Activated T-cell treated with anti-CD3 and anti-CD28 coated beads for 48 hours (primary cell): ENCODE measurements around the gene ACP1.
A peak's percentile ranks its signal among the peaks of the same experiment; 100 is the strongest.

Experiments
- DNase-seq: peaks from one replicate; pipeline ENCODE4 v3.0.0-alpha.2; 2020; ENCODE audit warnings: low read depth

ACP1 gene

DNA sequence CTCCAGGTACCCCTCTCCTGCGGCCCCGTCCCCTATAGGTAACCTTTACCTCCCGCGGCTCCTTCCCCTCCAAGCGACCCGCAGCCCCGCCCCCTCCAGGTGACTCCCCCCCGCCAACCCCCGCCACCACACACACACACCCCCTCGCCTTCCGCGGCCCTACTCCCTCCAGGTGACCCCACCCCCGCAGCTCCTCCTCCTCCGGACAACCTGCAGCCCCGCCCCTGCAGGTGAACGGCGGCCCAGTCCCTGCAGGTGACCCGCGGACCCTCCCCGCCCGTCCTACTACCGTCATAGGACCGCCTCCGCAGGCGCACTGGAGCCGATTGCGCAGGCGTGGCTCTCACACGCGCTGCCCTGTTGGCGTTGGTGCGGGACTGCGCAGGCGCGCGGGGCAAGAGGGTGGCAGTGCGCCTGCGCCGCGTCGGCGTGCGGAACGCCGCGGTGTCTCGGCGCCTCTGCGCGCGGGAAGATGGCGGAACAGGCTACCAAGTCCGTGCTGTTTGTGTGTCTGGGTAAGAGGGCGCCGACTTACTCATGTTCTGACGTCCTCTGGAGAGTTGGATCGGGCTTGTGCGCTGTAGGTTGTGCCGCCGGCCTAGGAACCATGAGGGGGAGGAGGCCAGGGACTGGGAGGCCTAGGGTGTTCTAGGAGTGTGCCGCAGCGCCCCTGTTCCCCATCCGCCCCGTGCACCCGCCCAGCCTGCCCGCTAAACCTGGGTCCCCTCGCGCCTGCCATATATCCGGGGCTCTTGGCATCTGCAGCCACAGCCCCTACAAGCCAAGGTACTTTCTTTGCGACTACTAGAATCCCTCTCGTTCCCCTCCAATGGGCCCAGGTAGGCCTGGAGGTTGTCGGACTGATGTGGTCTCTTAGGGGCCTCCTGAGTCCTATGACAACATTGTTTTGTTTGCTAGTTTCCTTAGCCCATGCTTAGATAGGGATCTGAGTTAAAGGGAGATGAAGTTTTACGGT is at the start of gene ACP1:
TSS of gene ACP1 (plus strand) at position 455 of the 976 bp plus-strand sequence. CDS start at position 473, 18 bp downstream.
- peak; percentile 95 for DNase-seq

DNA sequence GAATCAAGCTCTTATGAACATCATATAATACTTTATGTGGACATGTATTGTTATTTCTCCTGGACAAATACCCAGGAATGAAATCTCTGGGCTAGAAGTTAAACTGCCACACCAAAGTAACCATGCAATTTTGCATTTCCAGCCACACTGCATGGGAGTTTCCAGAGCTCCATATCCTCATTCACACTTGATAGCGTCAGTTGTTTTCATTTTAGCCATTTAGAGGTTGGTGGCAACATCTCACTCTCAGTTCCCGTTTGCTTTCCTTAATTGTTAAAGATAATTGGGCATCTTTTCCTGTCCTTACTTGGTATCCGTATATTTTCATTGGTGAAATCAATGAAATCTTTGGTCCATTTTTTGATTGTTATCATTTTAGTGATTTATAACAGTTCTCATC is 48.7 kb upstream of the ACP1 start:
- DNase-seq, result no peak

DNA sequence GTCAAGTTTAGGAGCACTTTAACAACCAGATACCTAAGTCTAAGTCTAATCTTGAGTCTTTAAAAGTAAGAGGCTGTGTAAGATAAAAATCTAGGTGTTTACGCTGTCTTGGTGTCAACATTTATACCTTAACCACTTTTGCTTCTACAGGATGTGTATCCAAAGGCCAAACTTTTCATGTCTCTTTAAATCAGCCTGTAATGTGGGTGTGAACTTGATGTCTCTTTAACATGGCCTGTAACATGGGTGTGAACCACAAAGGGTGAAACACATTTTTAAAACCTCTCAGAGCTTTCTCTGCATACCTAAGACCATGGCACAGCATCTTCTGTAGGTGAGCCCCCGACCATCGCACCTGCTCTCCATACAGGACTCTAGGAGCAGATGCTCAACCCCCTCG is 41.3 kb upstream of the ACP1 start:
- no peak for DNase-seq

DNA sequence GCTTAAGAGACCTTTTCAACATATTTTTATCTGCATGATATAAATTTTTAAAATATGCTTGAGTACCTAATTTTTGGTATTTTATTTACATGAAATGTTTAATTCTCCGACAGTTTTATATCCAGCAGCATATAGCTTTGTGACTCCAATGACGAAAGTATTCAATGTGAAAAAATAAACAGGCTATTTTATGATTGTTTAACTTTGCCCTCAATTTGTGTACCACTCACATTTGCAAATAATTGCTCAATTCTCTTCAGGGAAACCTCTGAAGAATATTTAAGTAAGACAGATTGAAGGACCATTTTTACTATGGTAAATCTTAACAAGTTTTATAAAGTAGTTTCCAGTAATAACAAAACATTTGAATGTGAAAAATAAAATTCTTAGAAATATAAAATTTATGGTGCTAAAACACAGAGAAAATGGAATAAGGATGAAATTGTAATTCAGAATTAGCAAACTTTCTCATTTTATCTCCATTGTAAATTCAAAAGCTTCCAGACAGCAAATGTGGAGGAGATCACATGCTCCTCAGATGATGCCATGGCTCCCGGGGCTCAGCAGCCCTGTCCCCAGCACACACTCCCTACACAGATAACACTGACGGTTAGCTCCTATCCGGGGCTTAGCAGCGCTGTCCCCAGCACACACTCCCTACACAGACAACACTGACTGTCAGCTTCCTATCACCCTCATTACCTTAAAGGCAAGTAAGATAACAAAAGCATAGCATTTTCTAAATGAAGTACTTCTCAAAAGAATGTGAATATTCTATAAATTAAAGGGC is 40.6 kb upstream of the ACP1 start:
- no peak for DNase-seq

- DNase-seq, result no peak
These were observed 36.6 kb upstream of the ACP1 start for GRCh38 chr2:228115-228514.

- DNase-seq, result no peak
These were observed 36.0 kb upstream of the ACP1 start for GRCh38 chr2:228518-229278.

DNA sequence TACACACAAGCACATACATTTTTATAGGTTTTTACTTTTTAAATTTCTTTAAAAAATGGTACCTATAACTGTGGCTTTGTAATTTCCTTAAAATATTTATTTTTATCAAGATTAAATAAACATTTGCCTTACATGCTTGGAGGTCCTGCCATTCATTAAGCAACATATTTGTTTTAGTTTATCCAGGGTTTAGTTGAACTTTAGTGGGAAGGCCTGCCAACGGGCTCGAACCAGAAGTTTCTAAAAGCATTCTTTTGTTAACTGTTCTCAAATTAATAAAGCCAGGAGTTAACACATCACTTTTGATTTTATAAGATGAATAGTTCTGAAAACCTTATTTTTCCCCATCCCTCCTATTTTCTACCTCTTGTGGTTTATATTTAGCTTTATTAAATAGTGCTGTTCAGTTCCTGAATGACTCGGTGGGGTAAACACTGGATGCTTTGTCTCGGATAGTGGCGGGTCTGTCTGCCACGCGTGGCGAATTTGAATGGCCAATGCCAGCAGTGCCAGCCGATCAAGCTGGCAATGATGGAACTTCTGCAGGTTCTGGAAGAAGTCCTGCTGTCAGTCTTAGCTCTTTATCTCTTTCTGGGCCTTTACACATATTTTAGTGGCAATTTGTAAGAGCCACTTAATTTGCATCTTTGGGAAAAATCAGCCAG is 33.1 kb upstream of the ACP1 start:
- DNase-seq, result no peak

- DNase-seq, result no peak
These were observed 31.7 kb upstream of the ACP1 start for GRCh38 chr2:233030-233429.

GRCh38 chr2:234421-234820 is 30.3 kb upstream of the ACP1 start:
- DNase-seq, result no peak

GRCh38 chr2:236993-237539 is 27.7 kb upstream of the ACP1 start:
- no peak for DNase-seq

GRCh38 chr2:237878-238277 is 26.9 kb upstream of the ACP1 start:
- no peak for DNase-seq

GRCh38 chr2:238431-238830 is 26.3 kb upstream of the ACP1 start:
- DNase-seq, result no peak

DNA sequence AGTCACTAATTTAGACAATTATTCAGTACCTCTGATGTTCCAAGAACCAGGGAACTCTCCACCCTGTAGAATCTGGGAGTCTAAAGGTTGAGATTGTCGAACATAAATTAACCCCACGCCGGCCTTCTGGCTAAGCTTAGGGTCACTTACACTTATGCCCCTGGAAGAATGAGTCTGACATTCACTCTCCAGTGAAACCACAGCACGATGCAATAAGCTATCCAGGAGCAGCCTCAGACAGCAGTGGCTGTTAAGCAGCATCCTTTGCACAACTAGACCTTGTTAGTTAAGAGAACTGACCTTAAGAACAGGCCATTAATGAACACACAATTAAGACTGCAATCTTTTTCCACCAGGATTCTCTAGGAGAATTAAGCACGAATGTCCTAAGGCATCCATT is 25.9 kb upstream of the ACP1 start:
- DNase-seq, result no peak

GRCh38 chr2:244547-244946 is 20.2 kb upstream of the ACP1 start:
- DNase-seq, result no peak

- DNase-seq, result no peak
These were observed 18.1 kb upstream of the ACP1 start for GRCh38 chr2:246489-247144.

GRCh38 chr2:248724-249123 is 16.0 kb upstream of the ACP1 start:
- no peak for DNase-seq

DNA sequence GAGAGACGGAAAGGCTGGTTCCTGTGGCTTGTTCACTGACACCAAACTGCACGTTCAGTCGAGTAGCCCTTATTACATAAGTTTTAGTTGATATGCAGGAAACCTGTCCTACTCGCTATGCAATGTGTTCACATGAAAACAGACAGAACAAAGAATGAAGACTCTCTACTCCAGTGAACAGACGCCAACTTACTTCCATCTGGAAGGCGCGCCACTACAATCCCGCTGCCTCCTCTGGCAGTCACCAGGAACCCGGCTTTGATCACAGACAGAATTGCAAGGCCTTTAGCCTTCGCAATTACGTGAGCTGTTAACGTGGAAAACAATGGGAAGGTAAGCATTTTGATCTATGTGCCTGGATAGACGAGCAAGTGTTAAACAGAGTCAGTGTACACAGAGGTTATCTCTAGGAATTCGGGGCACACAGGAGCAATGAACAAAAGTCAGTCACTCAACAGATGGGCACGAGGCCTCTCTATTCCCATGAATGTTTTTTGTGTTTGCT is 15.2 kb upstream of the ACP1 start:
- no peak for DNase-seq

GRCh38 chr2:252001-252602 is 12.6 kb upstream of the ACP1 start:
- no peak for DNase-seq

- no peak for DNase-seq
These were observed 11.5 kb upstream of the ACP1 start for GRCh38 chr2:253202-253638.

GRCh38 chr2:254241-254640 is 10.5 kb upstream of the ACP1 start:
- no peak for DNase-seq
